Bronchial epithelial cell (primary cell): Measurements from ENCODE around the gene SWAP70. TPM values are rescaled to one million over a fixed set of nuclear protein-coding genes. Genes with fewer than 3 reads are reported as not detected.

Source experiments
- DNase-seq: peaks from one replicate; pipeline ENCODE4 v3.0.0-alpha.2; 2010; ENCODE audit warnings: low read depth
- FAIRE-seq: peaks from 2 replicates; lab custom pipeline; 2011; peaks lifted over from hg19 to GRCh38; lab: Jason Lieb, UNC
- H3K27me3 ChIP-seq: 2 replicates; pipeline ENCODE4 v1.5.1; 2011; ENCODE audit warnings: low read length; ENCODE audit not compliant: control insufficient read depth, insufficient read depth
- H3K36me3 ChIP-seq: 2 replicates; pipeline ENCODE4 v1.5.1; 2011; ENCODE audit warnings: low read length; ENCODE audit not compliant: control insufficient read depth, insufficient read depth
- H3K4me3 ChIP-seq: 2 replicates; pipeline ENCODE4 v1.5.1; 2011; ENCODE audit warnings: mild to moderate bottlenecking, low read depth, low read length, control low read depth
- total RNA-seq: library from RNA; depleted of rRNA; stranded (reverse); fragments of >200 nt; gene quantifications from 2 replicates; pipeline ENCODE4 v1.2.1, GENCODE V29; 2014
- TF ChIP-seq, protein P1 (sequence below): IDR thresholded peaks from 2 replicates; pipeline ENCODE4 v1.5.1; 2011; ENCODE audit warnings: mild to moderate bottlenecking, moderate library complexity, low read length, control low read depth, inconsistent platforms; ENCODE audit not compliant: insufficient read depth, severe bottlenecking

SWAP70 gene
- total RNA-seq, 1 donor from 2014 or later = 26.3 TPM

DNA sequence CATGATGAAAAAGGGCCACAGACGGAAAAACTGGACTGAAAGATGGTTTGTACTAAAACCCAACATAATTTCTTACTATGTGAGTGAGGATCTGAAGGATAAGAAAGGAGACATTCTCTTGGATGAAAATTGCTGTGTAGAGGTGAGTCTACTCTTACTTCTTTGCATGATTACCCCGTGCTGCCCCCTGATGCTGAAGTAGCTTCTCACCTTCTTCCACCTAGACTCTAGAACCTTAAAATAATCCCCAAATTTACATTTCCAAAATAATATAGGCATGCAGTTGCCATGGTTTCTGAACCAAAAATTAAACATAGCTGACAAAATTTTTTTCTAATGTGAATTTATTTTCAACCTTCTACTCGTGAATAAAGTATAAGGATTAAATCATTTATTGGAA lies 64.2 kb downstream of the SWAP70 start:
- Histone ChIP-seq H3K27me3 (no peaks in the 10 kb centered on the region), H3K4me3 (no peak overlapping the region), H3K36me3 (peaks cover 8% of the 10 kb centered on the region)
- TF ChIP-seq, protein P1, sequence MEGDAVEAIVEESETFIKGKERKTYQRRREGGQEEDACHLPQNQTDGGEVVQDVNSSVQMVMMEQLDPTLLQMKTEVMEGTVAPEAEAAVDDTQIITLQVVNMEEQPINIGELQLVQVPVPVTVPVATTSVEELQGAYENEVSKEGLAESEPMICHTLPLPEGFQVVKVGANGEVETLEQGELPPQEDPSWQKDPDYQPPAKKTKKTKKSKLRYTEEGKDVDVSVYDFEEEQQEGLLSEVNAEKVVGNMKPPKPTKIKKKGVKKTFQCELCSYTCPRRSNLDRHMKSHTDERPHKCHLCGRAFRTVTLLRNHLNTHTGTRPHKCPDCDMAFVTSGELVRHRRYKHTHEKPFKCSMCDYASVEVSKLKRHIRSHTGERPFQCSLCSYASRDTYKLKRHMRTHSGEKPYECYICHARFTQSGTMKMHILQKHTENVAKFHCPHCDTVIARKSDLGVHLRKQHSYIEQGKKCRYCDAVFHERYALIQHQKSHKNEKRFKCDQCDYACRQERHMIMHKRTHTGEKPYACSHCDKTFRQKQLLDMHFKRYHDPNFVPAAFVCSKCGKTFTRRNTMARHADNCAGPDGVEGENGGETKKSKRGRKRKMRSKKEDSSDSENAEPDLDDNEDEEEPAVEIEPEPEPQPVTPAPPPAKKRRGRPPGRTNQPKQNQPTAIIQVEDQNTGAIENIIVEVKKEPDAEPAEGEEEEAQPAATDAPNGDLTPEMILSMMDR = no peak
- DNase-seq = no peak
- no peak for FAIRE-seq

DNA sequence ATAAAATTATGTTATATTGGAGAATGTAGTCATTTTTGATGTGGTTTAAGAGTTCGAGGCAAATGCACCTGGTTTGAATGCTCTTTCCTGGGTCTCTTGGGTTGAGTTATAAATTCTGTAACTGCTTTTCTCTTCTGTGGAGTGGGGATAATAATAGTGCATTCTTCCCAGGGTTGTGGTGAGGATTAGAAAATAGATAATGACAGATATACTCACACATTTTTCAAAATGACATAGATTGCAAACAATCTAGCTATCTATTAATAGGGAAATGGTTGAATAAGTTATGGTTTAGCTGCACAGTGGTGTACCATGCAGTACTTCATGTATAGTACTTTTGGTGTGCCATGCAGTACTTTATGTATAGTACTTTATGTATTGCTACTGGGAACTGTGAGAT lies 67.4 kb downstream of the SWAP70 start:
- DNase-seq = no peak
- peaks cover 11% of the 10 kb centered on the region for H3K36me3 ChIP-seq
- FAIRE-seq = no peak
- H3K4me3 ChIP-seq = no peak overlapping the region
- TF ChIP-seq, protein P1 = no peak
- H3K27me3 ChIP-seq = no peaks in the 10 kb centered on the region

DNA sequence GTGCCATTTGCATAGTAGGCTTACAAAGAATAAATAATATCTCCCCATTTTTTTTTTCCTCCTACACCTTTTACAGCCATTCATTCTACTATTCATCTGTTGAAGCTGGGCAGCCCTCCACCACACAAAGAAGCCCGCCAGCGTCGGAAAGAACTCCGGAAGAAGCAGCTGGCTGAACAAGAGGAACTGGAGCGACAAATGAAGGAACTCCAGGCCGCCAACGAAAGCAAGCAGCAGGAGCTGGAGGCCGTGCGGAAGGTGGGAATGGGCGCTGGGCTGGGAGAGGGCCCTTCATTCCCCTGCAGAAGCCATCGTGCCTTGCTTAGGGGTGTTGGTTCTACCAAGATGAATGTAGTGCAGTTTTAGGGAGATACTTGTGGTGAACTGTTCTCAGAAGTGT lies 68.6 kb downstream of the SWAP70 start:
- FAIRE-seq (no peak), DNase-seq (no peak)
- Histone ChIP-seq H3K27me3 (no peaks in the 10 kb centered on the region), H3K36me3 (peaks cover 11% of the 10 kb centered on the region), H3K4me3 (no peak overlapping the region)
- TF ChIP-seq, protein P1 = no peak

DNA sequence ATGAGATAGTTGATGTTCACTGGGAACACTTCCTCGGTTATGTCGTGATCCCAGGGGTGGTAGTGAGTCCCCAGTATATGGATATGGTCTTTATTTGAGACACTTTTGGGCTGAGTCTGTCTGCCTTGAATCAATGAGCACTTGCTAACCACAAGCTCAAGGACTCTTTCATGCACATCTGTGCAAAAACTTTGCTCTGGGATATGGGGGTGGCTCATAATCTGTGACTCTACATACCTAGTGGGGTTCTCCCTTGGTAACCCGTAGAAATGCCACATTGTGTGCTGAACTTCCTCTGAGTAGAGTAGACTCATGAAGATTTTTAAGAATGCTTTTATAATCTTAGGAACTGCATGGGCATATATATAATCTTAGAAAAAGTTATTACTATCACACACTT lies 69.3 kb downstream of the SWAP70 start:
- Histone ChIP-seq H3K36me3 (peaks cover 8% of the 10 kb centered on the region), H3K27me3 (no peaks in the 10 kb centered on the region), H3K4me3 (no peak overlapping the region)
- TF ChIP-seq, protein P1 = no peak
- DNase-seq = no peak
- FAIRE-seq = no peak

DNA sequence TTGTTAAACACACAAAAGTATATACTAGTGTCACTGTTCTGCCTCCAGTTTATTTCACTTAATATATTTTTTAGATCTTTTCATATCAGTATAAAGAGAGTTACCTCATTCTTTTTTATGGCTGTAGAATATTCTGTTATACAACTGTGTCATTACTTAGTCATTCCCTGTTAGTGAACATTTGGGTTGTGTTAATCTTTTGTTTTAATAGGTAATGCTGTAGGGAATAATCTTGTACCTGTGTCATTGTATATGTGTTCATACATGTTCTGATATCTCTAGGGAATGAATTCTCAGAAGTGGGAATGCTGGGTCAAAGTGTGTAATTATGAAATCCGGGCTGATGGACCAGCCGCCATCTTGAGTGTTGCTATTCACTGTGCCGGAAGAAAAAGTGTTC lies 71.4 kb downstream of the SWAP70 start:
- TF ChIP-seq, protein P1 = no peak
- Histone ChIP-seq H3K36me3 (peaks cover 7% of the 10 kb centered on the region), H3K27me3 (no peaks in the 10 kb centered on the region), H3K4me3 (no peak overlapping the region)
- DNase-seq (peak; percentile 55), FAIRE-seq (no peak)

DNA sequence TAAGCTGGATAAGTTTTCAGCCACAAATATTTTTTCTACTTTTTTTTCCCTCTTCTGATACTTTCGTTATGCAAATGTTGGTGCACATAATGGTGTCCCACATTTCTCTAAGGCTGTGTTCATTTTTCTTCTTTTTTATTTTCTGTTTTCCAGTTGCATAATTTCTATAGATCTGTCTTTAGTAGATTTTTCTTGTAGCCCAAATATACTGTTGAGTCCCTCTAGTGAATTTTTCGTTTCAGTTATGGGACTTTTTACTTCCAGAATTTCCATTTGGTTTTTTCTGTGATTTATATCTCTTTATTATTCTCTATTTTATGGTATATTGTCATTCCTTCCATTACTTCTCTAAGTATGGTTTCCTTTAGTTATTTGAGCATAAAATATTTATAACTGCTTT lies 72.0 kb downstream of the SWAP70 start:
- FAIRE-seq = no peak

More for the DNA sequence above, 72.0 kb downstream of the SWAP70 start:
- H3K27me3 ChIP-seq = no peaks in the 10 kb centered on the region
- DNase-seq = no peak
- H3K36me3 ChIP-seq = peaks cover 7% of the 10 kb centered on the region
- no peak overlapping the region for H3K4me3 ChIP-seq
- TF ChIP-seq, protein P1 = no peak
